Rectal smooth muscle tissue (tissue), 1 donor: Measurements from ENCODE around the gene NECTIN1.
"Not testable (repeated sequence)": the region's sequence is repeated elsewhere in the genome, so short reads cannot be mapped to it uniquely, and the experiment has no call there.

Experiments
- H3K27ac ChIP-seq: one replicate; pipeline ENCODE4 v1.7.0; 2013; ENCODE audit warnings: low read depth, low read length, inconsistent platforms
- H3K27me3 ChIP-seq: one replicate; pipeline ENCODE4 v1.7.0; 2013; ENCODE audit warnings: low read length; ENCODE audit not compliant: control insufficient read depth, insufficient read depth
- H3K36me3 ChIP-seq: one replicate; pipeline ENCODE4 v1.7.0; 2013; ENCODE audit warnings: low read length; ENCODE audit not compliant: control insufficient read depth, insufficient read depth
- H3K4me1 ChIP-seq: one replicate; pipeline ENCODE4 v1.7.0; 2013; ENCODE audit warnings: low read length; ENCODE audit not compliant: control insufficient read depth, insufficient read depth
- H3K4me3 ChIP-seq: one replicate; pipeline ENCODE4 v1.7.0; 2013; ENCODE audit warnings: low read length
- H3K9ac ChIP-seq: one replicate; pipeline ENCODE4 v1.7.0; 2013; ENCODE audit warnings: low read length

The NECTIN1 gene

DNA sequence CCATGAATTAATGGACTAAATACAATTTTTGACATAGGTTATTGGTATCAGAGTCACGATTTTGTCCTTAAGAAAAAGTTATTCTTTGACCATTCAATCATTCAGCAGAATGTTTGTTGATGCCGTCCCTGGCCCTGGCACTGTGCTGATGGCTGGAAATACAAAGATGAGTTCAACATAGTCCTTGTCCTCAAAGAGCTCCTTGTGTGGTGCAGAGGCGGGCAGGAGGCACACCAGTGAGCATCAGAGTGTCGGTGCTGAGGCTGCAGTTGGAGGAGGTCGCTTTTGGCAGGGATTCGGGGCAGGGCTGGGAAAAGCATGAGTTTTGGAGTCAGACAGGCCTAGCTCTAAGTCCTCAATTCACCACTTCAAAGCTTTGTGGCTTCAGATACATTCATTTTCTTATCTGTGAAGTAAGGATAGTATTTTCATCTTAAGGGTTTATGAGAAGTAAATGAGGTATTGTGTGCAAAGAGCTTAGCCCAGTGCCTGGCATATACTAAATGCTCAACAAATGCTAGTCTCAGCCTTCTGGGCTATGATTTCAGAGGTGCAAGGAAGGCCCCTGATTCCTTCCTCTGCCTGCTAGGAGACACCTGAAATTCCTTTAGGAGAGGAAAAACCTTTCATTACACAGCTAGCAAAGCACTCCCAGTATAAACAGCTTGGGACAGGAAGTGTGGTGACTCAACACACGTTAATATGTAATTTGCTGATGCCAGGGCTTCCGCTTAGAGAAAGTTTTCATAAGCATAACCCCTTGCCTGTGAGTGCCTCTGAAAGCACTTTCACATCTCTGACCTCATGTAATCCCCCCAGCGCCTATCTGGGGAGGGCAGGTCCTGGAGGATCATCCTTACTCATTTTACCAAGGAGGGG is 113.8 kb downstream of the NECTIN1 start:
- H3K36me3 ChIP-seq: no peaks in the 10 kb centered on the region
- no peak overlapping the region for H3K27ac ChIP-seq
- no peak overlapping the region for H3K4me3 ChIP-seq
- H3K4me1 ChIP-seq: no peaks in the 10 kb centered on the region
- H3K9ac ChIP-seq: no peak overlapping the region
- H3K27me3 ChIP-seq: peaks cover 2% of the 10 kb centered on the region

GRCh38 chr11:119614222-119615002 is 114.6 kb downstream of the NECTIN1 start:
- H3K4me3 ChIP-seq: no peak overlapping the region
- no peaks in the 10 kb centered on the region for H3K4me1 ChIP-seq
- no peak overlapping the region for H3K9ac ChIP-seq
- H3K27me3 ChIP-seq: peaks cover 2% of the 10 kb centered on the region
- no peaks in the 10 kb centered on the region for H3K36me3 ChIP-seq
- no peak overlapping the region for H3K27ac ChIP-seq

DNA sequence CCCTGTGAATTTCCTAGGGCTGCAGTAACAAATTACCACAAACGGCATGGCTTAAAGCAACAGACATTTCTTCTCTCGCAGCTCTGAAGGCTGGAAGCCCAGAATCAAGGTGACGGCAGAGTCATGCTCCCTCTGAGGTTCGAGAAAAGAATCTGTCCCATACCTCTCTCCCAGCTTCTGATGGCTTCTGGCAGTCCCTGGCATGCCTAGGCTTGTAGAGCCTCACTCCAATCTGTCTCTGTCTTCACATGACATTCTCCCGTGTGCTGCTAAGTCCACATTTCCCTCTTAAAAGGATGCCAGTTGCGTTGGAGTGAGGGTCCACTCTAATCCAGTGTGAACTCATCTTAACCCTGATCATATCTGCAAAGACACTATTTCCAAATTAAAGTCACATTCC is 116.2 kb downstream of the NECTIN1 start:
- H3K9ac ChIP-seq: no peak overlapping the region
- no peaks in the 10 kb centered on the region for H3K36me3 ChIP-seq
- peaks cover 2% of the 10 kb centered on the region for H3K27me3 ChIP-seq
- no peak overlapping the region for H3K27ac ChIP-seq
- no peak overlapping the region for H3K4me3 ChIP-seq
- H3K4me1 ChIP-seq: no peaks in the 10 kb centered on the region

DNA sequence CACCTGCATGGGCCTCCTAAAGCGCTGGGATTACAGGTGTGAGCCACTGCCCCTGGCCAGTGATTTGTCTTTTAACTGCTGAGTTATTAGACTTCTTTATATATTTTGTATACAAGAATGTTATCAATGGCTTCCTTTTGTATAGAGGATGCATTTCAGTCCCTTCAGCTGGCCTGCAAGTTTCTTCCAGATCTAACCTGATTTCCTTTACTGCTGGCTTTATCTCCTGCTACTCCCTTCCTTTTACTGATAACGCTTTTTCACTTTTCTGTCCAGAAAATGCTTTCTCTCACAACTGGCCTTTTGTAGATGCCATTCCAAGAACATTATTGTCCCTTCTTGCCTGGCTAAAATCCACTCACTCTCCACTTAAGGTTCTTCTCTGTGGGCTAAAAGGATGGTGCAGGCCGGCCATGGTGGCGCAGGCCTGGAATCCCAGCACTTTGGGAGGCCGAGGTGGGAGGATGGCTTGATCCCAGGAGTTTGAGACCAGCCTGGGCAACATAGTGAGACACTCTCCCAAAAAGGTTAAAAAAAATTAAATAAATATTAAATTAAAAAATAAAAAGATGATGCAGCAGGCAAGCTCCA is 118.1 kb downstream of the NECTIN1 start:
- H3K4me3 ChIP-seq: no peak overlapping the region
- H3K27ac ChIP-seq: no peak overlapping the region
- no peaks in the 10 kb centered on the region for H3K27me3 ChIP-seq
- no peak overlapping the region for H3K9ac ChIP-seq
- H3K4me1 ChIP-seq: no peaks in the 10 kb centered on the region
- no peaks in the 10 kb centered on the region for H3K36me3 ChIP-seq

- no peaks in the 10 kb centered on the region for H3K4me1 ChIP-seq
- no peak overlapping the region for H3K9ac ChIP-seq
- no peaks in the 10 kb centered on the region for H3K36me3 ChIP-seq
- peaks cover 2% of the 10 kb centered on the region for H3K27me3 ChIP-seq
- no peak overlapping the region for H3K4me3 ChIP-seq
- no peak overlapping the region for H3K27ac ChIP-seq
Measured at GRCh38 chr11:119608781-119609180, 120.2 kb downstream of the NECTIN1 start.

GRCh38 chr11:119608201-119608600 is 120.8 kb downstream of the NECTIN1 start:
- no peaks in the 10 kb centered on the region for H3K36me3 ChIP-seq

DNA sequence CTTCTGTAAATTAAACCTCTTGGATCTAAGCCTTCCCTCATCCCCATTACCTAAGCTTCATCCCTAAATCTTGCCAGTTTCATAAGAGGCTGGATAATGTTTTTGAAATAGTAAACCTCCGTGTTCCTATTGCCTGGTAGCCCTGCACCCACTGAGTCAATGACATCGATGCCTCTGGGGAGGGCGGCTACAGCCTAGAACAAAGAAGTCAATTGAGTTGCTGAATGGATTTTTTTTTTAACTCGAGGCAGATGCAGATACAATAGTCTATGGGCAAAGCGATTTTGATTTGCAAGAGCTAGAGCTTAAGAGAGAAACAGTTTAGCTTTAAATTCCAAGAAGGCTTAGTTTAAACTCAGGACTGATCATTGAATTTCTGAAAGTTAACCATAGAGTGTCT is 121.3 kb downstream of the NECTIN1 start:
- no peak overlapping the region for H3K9ac ChIP-seq
- peaks cover 2% of the 10 kb centered on the region for H3K27me3 ChIP-seq
- H3K27ac ChIP-seq: no peak overlapping the region
- H3K36me3 ChIP-seq: no peaks in the 10 kb centered on the region
- no peaks in the 10 kb centered on the region for H3K4me1 ChIP-seq
- H3K4me3 ChIP-seq: no peak overlapping the region

More at GRCh38 chr11:119608201-119608600, 120.8 kb downstream of the NECTIN1 start:
- Histone ChIP-seq H3K27ac (no peak overlapping the region), H3K4me1 (no peaks in the 10 kb centered on the region), H3K27me3 (peaks cover 2% of the 10 kb centered on the region), H3K9ac (no peak overlapping the region), H3K4me3 (no peak overlapping the region)

GRCh38 chr11:119605137-119605665 is 123.8 kb downstream of the NECTIN1 start:
- no peak overlapping the region for H3K4me3 ChIP-seq
- no peaks in the 10 kb centered on the region for H3K36me3 ChIP-seq
- H3K27ac ChIP-seq: no peak overlapping the region
- no peaks in the 10 kb centered on the region for H3K4me1 ChIP-seq
- H3K9ac ChIP-seq: no peak overlapping the region
- peaks cover 2% of the 10 kb centered on the region for H3K27me3 ChIP-seq

- Histone ChIP-seq H3K9ac (no peak overlapping the region), H3K27ac (no peak overlapping the region), H3K4me3 (no peak overlapping the region), H3K36me3 (no peaks in the 10 kb centered on the region), H3K4me1 (no peaks in the 10 kb centered on the region), H3K27me3 (peaks cover 2% of the 10 kb centered on the region)
Measured at GRCh38 chr11:119602745-119603373, 126.1 kb downstream of the NECTIN1 start.

DNA sequence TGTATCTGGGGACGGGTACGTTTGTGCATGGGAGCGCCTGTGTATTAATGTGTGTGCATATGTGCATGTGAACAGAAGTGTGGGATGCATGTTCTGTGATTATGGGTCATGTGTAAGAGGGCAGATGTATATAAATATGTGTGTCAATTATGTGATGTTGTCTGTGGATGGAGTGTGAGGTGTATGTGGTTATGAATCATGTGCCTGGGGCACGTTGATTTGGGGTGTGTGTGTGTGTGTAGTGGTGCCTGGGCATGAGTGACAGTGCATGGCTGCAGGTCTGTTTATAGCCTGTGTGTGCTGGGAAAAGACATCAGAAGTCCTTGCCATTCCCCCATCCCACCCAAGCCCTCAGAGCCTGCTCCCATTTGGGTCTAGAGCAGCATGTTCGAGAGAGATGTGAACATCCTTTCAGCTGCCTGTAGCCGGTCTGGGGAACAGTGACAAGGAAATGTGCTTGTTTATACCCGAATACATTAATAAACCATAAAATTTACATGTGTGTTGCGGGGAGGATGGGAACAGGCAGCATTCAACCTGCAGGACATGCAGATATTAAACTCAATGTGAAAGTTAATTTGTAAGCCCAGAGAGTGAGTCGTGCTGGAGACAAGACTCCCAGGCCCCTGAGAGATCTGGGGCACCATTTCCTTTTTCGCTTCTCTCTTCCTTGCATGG is 129.0 kb downstream of the NECTIN1 start:
- H3K27ac ChIP-seq: no peak overlapping the region
- H3K9ac ChIP-seq: no peak overlapping the region
- peaks cover under 1% of the 10 kb centered on the region for H3K27me3 ChIP-seq
- no peaks in the 10 kb centered on the region for H3K4me1 ChIP-seq
- no peaks in the 10 kb centered on the region for H3K36me3 ChIP-seq
- H3K4me3 ChIP-seq: no peak overlapping the region

DNA sequence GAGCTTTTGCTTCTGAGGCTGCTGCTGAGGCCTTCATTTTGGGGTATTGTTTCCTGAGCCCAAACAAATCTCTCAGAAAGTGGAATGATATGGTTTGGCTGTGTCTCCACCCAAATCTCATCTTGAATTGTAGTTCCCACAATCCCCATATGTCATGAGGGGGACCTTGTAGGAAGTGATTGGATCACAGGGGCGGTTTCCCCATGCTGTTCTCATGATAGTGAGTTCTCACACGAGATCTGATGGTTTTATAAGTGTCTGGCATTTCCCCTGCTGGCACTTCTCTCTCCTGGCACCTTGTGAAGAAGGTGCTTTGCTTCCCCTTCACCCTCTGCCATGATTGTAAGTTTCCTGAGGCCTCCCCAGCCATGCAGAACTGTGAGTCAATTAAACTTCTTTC is 133.1 kb downstream of the NECTIN1 start:
- not testable (repeated sequence) for H3K9ac ChIP-seq, H3K4me3 ChIP-seq, H3K27ac ChIP-seq, H3K27me3 ChIP-seq, H3K4me1 ChIP-seq, H3K36me3 ChIP-seq
